ENCODE results near the gene OR6Q1.
"Not testable (repeated sequence)": the region's sequence is repeated elsewhere in the genome, so short reads cannot be mapped to it uniquely, and the experiment has no call there.

Gene OR6Q1

GRCh38 chr11:58030653-58031052 is at the start of gene OR6Q1:
TSS of gene OR6Q1 (plus strand) at chr11:58030953. CDS start at chr11:58030953, 0 bp downstream.
- no peak for DNase-seq

- DNase-seq = no peak
These were observed 49.2 kb upstream of the OR6Q1 start for GRCh38 chr11:57981536-57981935.

- no peak for DNase-seq
These were observed 48.0 kb upstream of the OR6Q1 start for GRCh38 chr11:57982776-57983175.

GRCh38 chr11:57983191-57983590 is 47.6 kb upstream of the OR6Q1 start:
- no peak for DNase-seq

- DNase-seq = not testable (repeated sequence)
These were observed 31.2 kb upstream of the OR6Q1 start for GRCh38 chr11:57999523-57999922.

- not testable (repeated sequence) for DNase-seq
These were observed 30.7 kb upstream of the OR6Q1 start for GRCh38 chr11:58000021-58000420.

GRCh38 chr11:58000699-58001098 is 30.1 kb upstream of the OR6Q1 start:
- DNase-seq = no peak

GRCh38 chr11:58003036-58003435 is 27.7 kb upstream of the OR6Q1 start:
- DNase-seq = no peak

GRCh38 chr11:58003591-58003990 is 27.2 kb upstream of the OR6Q1 start:
- no peak for DNase-seq

GRCh38 chr11:58004664-58005063 is 26.1 kb upstream of the OR6Q1 start:
- DNase-seq = no peak

GRCh38 chr11:58006940-58007339 is 23.8 kb upstream of the OR6Q1 start:
- peak in 1 of 2 experiments; percentile 33 for DNase-seq

GRCh38 chr11:58011771-58012170 is 19.0 kb upstream of the OR6Q1 start:
- no peak for DNase-seq

GRCh38 chr11:58023435-58023931 is 7.3 kb upstream of the OR6Q1 start, which contains the start of gene OR9Q1:
TSS of gene OR9Q1 (plus strand) at chr11:58023881. CDS start at chr11:58179445, 155,564 bp downstream.
- no peak for DNase-seq

GRCh38 chr11:58024601-58025091 is 6.1 kb upstream of the OR6Q1 start:
- peak in 1 of 2 experiments; percentile 30 for DNase-seq

- DNase-seq = no peak
These were observed 3.4 kb upstream of the OR6Q1 start for GRCh38 chr11:58027341-58027740.

- no peak for DNase-seq
These were observed 1.9 kb upstream of the OR6Q1 start for GRCh38 chr11:58028687-58029411.

- no peak for DNase-seq
These were observed 3.7 kb downstream of the OR6Q1 start for GRCh38 chr11:58034471-58034870.

- no peak for DNase-seq
These were observed 8.8 kb downstream of the OR6Q1 start for GRCh38 chr11:58039589-58039988.

GRCh38 chr11:58043379-58043778 is 12.6 kb downstream of the OR6Q1 start:
- DNase-seq = no peak

- no peak for DNase-seq
These were observed 15.5 kb downstream of the OR6Q1 start for GRCh38 chr11:58046231-58046630.

GRCh38 chr11:58047818-58048217 is 17.1 kb downstream of the OR6Q1 start:
- DNase-seq = no peak

GRCh38 chr11:58055806-58056401 is 25.2 kb downstream of the OR6Q1 start:
- DNase-seq = no peak

- DNase-seq = no peak
These were observed 26.7 kb downstream of the OR6Q1 start for GRCh38 chr11:58057481-58057880.
